Right lung (tissue), 5 donors: ENCODE data around the gene GPATCH2L. TPM values are rescaled to one million over a fixed set of nuclear protein-coding genes. Genes with fewer than 3 reads are reported as not detected.

Experiments
- DNase-seq, 2 donors: peaks; one replicate each; pipeline ENCODE4 v3.0.0-alpha.2; 2013
- polyA plus RNA-seq, 5 donors: library from polyadenylated mRNA; unstranded; fragments of 120-200 nt; gene quantifications; one replicate each; pipeline versions ENCODE4 v1.2.1 to v1.2.3, GENCODE V29; 2013; ENCODE audit warnings: inconsistent platforms in 1 of 5, low replicate concordance in 1 of 5; ENCODE audit not compliant: insufficient read length in 5 of 5, insufficient read depth in 1 of 5

Gene GPATCH2L
- polyA plus RNA-seq, 5 donors: 24.4 to 47.9 (median 42.7) TPM

- peak in 1 of 2 donors; percentile 36 for DNase-seq
Measured at GRCh38 chr14:76133103-76133502, 18.6 kb upstream of the GPATCH2L start.

GRCh38 chr14:76134231-76134630 is 17.5 kb upstream of the GPATCH2L start:
- DNase-seq: no peak

- DNase-seq: no peak
Measured at GRCh38 chr14:76135722-76136121, 16.0 kb upstream of the GPATCH2L start.

GRCh38 chr14:76136476-76137110 is 15.1 kb upstream of the GPATCH2L start:
- no peak for DNase-seq

- DNase-seq: no peak
Measured at GRCh38 chr14:76138119-76138757, 13.5 kb upstream of the GPATCH2L start.

- DNase-seq: peak in 1 of 2 donors; percentile 10
Measured at GRCh38 chr14:76138758-76139723, 12.7 kb upstream of the GPATCH2L start.

GRCh38 chr14:76143642-76144041 is 8.1 kb upstream of the GPATCH2L start:
- DNase-seq: no peak

GRCh38 chr14:76146976-76147375 is 4.7 kb upstream of the GPATCH2L start:
- no peak for DNase-seq

GRCh38 chr14:76149196-76149595 is 2.5 kb upstream of the GPATCH2L start:
- DNase-seq: no peak

- DNase-seq: peak; percentile 29
Measured at GRCh38 chr14:76152333-76152681, 585 bp downstream of the GPATCH2L start.

GRCh38 chr14:76153919-76154318 is 2.2 kb downstream of the GPATCH2L start:
- no peak for DNase-seq

GRCh38 chr14:76154539-76155126 is 2.9 kb downstream of the GPATCH2L start:
- DNase-seq: no peak

- DNase-seq: no peak
Measured at GRCh38 chr14:76163668-76164363, 12.1 kb downstream of the GPATCH2L start.

- no peak for DNase-seq
Measured at GRCh38 chr14:76168531-76168930, 16.8 kb downstream of the GPATCH2L start.

GRCh38 chr14:76169776-76170175 is 18.1 kb downstream of the GPATCH2L start:
- DNase-seq: no peak

- no peak for DNase-seq
Measured at GRCh38 chr14:76174982-76175381, 23.3 kb downstream of the GPATCH2L start.

- DNase-seq: no peak
Measured at GRCh38 chr14:76175942-76176341, 24.2 kb downstream of the GPATCH2L start.

- no peak for DNase-seq
Measured at GRCh38 chr14:76181546-76181945, 29.8 kb downstream of the GPATCH2L start.

GRCh38 chr14:76186308-76187027 is 34.7 kb downstream of the GPATCH2L start:
- no peak for DNase-seq

- DNase-seq: no peak
Measured at GRCh38 chr14:76191297-76191696, 39.6 kb downstream of the GPATCH2L start.

- DNase-seq: no peak
Measured at GRCh38 chr14:76193696-76194095, 42.0 kb downstream of the GPATCH2L start.
